GM13977 (cell line): ENCODE measurements around the gene WFDC11.
"Not testable (repeated sequence)": the region's sequence is repeated elsewhere in the genome, so short reads cannot be mapped to it uniquely, and the experiment has no call there.

Experiments
- DNase-seq: peaks from one replicate; pipeline ENCODE4 v3.0.0; 2012; ENCODE audit warnings: low spot score
- CTCF ChIP-seq: IDR thresholded peaks from 2 replicates; pipeline ENCODE4 v1.5.1; 2012; ENCODE audit warnings: mild to moderate bottlenecking, control low read depth; ENCODE audit not compliant: insufficient read depth; ENCODE audit errors: extremely low read depth, missing control alignments
- in situ Hi-C: fragments of 300-500 bp; cut with MboI; formaldehyde crosslinking; loops from one replicate; pipeline ENCODE4 v1.12.0; 2022; ENCODE audit warnings: low sequenced_read_pairs, low pct_unique_long_range_greater_than_20kb, mixed read lengths, inconsistent platforms; ENCODE audit not compliant: unreplicated experiment

WFDC11 gene

GRCh38 chr20:45670139-45670538 is at the start of gene WFDC11:
TSS of gene WFDC11 (minus strand) at chr20:45670239. CDS start at chr20:45650600, 19,639 bp downstream.
- no peak for TF ChIP-seq CTCF
- no peak for DNase-seq
- in situ Hi-C loops = no loop called here

- in situ Hi-C loops, DNase-seq: not testable (repeated sequence)
Measured at GRCh38 chr20:45716141-45716688, 46.2 kb upstream of the WFDC11 start.

DNA sequence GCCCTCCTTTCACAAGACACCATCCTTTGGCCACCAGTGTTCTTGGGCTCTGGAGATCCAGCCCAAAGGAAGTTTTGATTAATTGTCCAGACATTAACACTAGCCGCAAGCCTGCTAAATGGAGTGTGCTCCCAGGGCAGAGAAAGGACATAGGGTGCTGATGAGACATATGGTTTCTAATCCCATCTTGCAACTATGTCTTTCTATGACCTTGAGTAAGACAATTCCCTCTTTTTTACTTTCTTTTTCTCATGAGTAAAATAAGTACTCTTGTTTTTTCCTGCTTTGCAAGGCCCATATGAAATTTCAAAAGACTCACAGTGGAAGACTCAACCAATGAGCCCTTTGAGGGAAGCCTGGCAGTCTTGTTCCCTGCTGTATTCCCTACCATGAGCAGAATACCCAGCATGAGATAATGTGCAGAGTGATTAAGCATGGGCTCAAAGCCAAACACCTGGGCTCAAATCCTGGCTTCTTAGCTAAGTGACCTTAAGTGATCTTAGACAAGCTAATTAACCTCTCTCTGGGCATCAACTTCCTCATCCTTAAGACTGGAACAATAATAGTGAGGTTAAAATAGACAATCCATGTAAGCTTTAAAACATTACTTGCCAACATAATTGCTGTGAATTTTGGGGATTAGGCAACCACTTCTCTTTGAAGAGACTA is 35.1 kb upstream of the WFDC11 start, which contains the start of gene WFDC10B:
Gene WFDC10B (minus strand): TSS at position 51 of the 669 bp plus-strand sequence. CDS start 19,027 bp downstream, outside the sequence.
- no peak for TF ChIP-seq CTCF
- DNase-seq = no peak
- in situ Hi-C loops = no loop called here

- DNase-seq = no peak
- in situ Hi-C loops = no loop called here
- TF ChIP-seq CTCF = no peak
Measured at GRCh38 chr20:45701873-45702272, 31.8 kb upstream of the WFDC11 start, which contains the start of gene WFDC13. TSS of gene WFDC13 (plus strand) at chr20:45702038. CDS start at chr20:45702124, 86 bp downstream.

DNA sequence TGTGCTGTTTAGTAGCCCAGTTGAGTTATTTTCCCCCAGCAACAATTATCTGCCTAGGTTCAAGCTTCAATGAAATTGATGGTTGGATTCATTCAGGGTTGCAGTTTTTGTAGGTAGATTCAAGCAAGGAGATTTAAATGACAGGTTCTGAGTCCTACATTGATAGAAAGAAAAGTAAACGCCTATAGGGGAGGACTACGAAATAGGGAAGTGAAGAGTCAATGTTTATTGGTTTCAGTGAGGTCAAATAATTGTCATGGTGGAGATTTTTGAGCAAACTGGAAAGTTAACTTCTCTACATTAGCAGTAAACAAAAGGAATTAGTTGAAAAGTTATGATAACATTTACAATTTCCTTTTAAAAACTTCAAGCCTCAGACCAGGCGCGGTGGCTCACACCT is 31.1 kb upstream of the WFDC11 start:
- in situ Hi-C loops = no loop called here
- no peak for TF ChIP-seq CTCF
- peak; percentile 20 for DNase-seq

- no peak for DNase-seq
- in situ Hi-C loops = no loop called here
- TF ChIP-seq CTCF = no peak
Measured at GRCh38 chr20:45695496-45695895, 25.5 kb upstream of the WFDC11 start.

- in situ Hi-C loops, DNase-seq: not testable (repeated sequence)
Measured at GRCh38 chr20:45693346-45693745, 23.3 kb upstream of the WFDC11 start.
